ENCODE data around the gene A1BG. TPM values are rescaled to one million over a fixed set of nuclear protein-coding genes. Genes with fewer than 3 reads are reported as not detected.

Gene A1BG
- total RNA-seq, 2 donors from 2014 or later: 6.2 to 11.5 TPM

DNA sequence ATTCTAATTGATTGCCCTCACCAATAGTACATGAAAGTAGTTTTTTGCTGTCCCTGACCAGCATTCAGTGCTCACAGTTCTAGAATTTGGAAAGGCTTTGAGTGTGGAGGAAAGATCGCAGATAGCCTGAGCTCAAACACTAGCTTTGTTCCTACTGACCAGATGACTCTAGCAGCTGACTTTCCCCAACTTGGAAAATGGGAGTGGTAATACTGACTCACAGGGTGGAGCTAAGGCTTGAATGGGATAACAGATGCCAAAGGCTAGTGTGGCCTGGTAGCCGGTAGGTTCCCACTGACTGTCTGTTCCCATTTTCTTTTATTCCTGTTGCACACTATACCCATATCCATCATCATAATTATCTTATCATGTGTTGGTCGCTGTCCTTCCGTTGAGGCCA is 22.8 kb downstream of the A1BG start:
- 67 to 77% methylated on average over 4 of the region's 4 CpGs for WGBS, 2 donors
- no peak for TF ChIP-seq POLR2A (IDR thresholded peaks at IDR 0.05)
- TF ChIP-seq, protein P1, sequence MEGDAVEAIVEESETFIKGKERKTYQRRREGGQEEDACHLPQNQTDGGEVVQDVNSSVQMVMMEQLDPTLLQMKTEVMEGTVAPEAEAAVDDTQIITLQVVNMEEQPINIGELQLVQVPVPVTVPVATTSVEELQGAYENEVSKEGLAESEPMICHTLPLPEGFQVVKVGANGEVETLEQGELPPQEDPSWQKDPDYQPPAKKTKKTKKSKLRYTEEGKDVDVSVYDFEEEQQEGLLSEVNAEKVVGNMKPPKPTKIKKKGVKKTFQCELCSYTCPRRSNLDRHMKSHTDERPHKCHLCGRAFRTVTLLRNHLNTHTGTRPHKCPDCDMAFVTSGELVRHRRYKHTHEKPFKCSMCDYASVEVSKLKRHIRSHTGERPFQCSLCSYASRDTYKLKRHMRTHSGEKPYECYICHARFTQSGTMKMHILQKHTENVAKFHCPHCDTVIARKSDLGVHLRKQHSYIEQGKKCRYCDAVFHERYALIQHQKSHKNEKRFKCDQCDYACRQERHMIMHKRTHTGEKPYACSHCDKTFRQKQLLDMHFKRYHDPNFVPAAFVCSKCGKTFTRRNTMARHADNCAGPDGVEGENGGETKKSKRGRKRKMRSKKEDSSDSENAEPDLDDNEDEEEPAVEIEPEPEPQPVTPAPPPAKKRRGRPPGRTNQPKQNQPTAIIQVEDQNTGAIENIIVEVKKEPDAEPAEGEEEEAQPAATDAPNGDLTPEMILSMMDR (IDR thresholded peaks at IDR 0.05): no peak

DNA sequence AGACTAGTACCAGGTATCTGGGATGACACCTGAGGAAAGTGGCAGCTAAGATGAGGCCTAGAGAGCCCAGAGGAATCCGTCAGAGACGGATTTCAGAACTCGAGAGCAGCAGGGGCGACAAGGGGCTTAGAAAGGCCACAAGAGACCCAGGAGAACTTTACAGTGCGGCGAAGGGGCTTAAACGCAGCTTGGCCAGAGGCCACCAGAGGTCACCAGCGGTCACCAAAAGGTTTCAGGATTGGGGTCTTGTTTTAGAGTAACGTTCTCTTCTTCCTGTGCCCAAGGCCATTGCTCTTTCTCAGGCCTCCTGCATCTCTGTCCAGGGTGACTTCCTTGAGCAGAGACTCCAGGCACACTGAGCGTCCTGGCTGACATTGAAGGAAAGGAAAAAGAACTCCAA is 24.3 kb downstream of the A1BG start:
- no peaks in the 10 kb centered on the region for H3K36me3 ChIP-seq (replicated peaks in 1 of 2; ENCODE audit: insufficient read depth in 1 of 2, low read depth in 2 of 2)
- H3K4me1 ChIP-seq: peaks cover 24% of the 10 kb centered on the region
- intact Hi-C loops (cut with DNase I): no loop called here
- no peaks in the 10 kb centered on the region for H3K9me3 ChIP-seq
- 68 to 80% methylated on average over 10 of the region's 10 CpGs for WGBS, 2 donors
- no peak overlapping the region for H3K4me3 ChIP-seq
- H3K27me3 ChIP-seq: no peaks in the 10 kb centered on the region
- TF ChIP-seq POLR2A (IDR thresholded peaks at IDR 0.05): no peak
- TF ChIP-seq, protein P1 (IDR thresholded peaks at IDR 0.05): no peak
- ATAC-seq: no peak
- no peak overlapping the region for H3K27ac ChIP-seq
- DNase-seq: no peak

More for the DNA sequence above, 22.8 kb downstream of the A1BG start:
- H3K4me3 ChIP-seq: no peak overlapping the region
- no peaks in the 10 kb centered on the region for H3K27me3 ChIP-seq
- intact Hi-C loops (cut with DNase I): no loop called here
- H3K27ac ChIP-seq: no peak overlapping the region
- no peak for ATAC-seq
- DNase-seq: no peak
- peaks cover 21% of the 10 kb centered on the region for H3K4me1 ChIP-seq
- no peaks in the 10 kb centered on the region for H3K9me3 ChIP-seq
- no peaks in the 10 kb centered on the region for H3K36me3 ChIP-seq (replicated peaks in 1 of 2; ENCODE audit: insufficient read depth in 1 of 2, low read depth in 2 of 2)

DNA sequence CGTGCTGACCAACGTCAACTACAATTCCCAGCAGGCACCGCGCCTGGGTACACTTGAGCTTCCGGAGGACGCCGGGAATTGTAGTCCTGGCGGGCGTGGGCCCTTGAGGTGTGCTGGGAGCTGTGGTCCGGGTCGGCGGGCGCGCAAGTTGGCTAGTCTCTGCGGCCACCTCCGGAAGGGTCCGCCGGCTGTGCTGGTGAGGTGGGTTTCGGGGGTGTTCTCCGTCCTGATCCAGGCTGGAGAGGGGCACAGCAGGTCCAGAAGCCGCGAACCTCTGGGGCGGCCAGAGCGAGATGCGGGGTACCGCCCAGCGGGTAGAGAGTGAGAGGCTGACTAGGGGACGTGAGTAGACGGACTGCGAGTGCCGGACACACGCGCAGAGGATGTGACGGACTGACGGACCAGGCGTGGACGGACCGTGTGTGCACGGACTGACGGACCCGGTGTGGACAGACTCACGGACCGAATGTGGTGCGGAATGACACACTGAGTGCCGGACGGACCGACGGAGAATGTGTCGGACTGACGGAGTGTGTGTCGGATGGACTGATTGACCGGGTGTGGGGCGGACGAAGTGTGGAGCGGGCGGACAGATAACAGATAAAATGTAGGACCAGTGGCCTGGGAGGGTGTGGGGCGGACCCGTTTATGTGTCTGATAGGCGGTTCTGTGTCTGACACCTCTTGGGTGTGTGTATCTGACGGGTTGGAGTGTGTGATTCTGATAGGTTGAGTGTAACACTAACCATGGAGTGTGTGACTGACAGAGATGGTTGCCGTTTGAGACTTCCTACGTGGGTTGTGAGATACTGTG is 26.2 kb downstream of the A1BG start, which contains the start of gene ZSCAN22:
Gene ZSCAN22 (plus strand): TSS at position 81 of the 813 bp plus-strand sequence. CDS start 7,809 bp downstream, outside the sequence.
- H3K4me1 ChIP-seq: peaks cover 24% of the 10 kb centered on the region
- ATAC-seq (peak; percentile 96), DNase-seq (peak; percentile 96 to 99 (median 98))
- peak within 1 kb of the TSS; percentile 77 to 95 (median 90) for H3K27ac ChIP-seq
- H3K36me3 ChIP-seq (replicated peaks in 1 of 2; ENCODE audit: insufficient read depth in 1 of 2, low read depth in 2 of 2): no peaks in the 10 kb centered on the region
- intact Hi-C loops (cut with DNase I): no loop called here
- no peaks in the 10 kb centered on the region for H3K9me3 ChIP-seq
- 0% methylated on average over 43 to 62 of the region's 62 CpGs for WGBS, 2 donors
- H3K27me3 ChIP-seq: no peaks in the 10 kb centered on the region
- peak in 2 of 3 donors; percentile 73 to 74 for TF ChIP-seq POLR2A (IDR thresholded peaks at IDR 0.05)
- TF ChIP-seq, protein P1 (IDR thresholded peaks at IDR 0.05): peak in 3 of 7 experiments; percentile 4 to 27 (median 22)
- peak within 1 kb of the TSS; percentile 37 to 82 for H3K4me3 ChIP-seq

DNA sequence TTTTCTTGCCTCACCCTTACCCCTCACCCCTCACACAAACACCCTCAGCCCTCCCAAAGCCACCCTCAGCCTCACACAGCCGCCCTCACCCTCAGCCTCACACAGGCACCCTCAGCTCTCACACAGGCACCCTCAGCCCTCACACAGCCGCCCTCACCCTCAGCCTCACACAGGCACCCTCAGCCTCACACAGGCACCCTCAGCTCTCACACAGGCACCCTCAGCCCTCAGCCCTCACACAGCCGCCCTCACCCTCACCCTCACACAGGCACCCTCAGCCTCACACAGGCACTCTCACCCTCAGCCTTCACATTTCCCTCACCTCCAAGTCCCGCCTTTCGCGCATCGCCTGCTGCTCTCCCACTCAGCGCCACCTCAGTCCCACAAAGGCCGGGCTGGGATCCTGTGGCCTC is 26.8 kb downstream of the A1BG start:
- intact Hi-C loops (cut with DNase I): no loop called here
- H3K4me1 ChIP-seq: peaks cover 24% of the 10 kb centered on the region
- H3K9me3 ChIP-seq: no peaks in the 10 kb centered on the region
- peak overlapping the region; percentile 37 to 82 for H3K4me3 ChIP-seq
- DNase-seq (no peak), ATAC-seq (no peak)
- 5 to 7% methylated on average over 9 of the region's 9 CpGs for WGBS, 2 donors
- H3K27ac ChIP-seq: peak overlapping the region; percentile 77 to 95 (median 90)
- TF ChIP-seq, protein P1 (IDR thresholded peaks at IDR 0.05): no peak
- no peak for TF ChIP-seq POLR2A (IDR thresholded peaks at IDR 0.05)
- H3K27me3 ChIP-seq: no peaks in the 10 kb centered on the region
- no peaks in the 10 kb centered on the region for H3K36me3 ChIP-seq (replicated peaks in 1 of 2; ENCODE audit: insufficient read depth in 1 of 2, low read depth in 2 of 2)
